IMR-90 (cell line): ENCODE measurements around the gene MLLT3. TPM values are rescaled to one million over a fixed set of nuclear protein-coding genes. Genes with fewer than 3 reads are reported as not detected.

Experiments used
- ATAC-seq: fragments of 200-7000 bp; cut with Tn5 transposase; 2 replicates; pipeline ENCODE4 v1.9.1; 2020; ENCODE audit warnings: low read depth, mild to moderate bottlenecking, moderate library complexity
- BruUV-seq: library from RNA; stranded (reverse); fragments of 400-500 nt; replicated peaks from 2 replicates; lab custom pipeline; 2021; lab: Mats Ljungman, UMichigan
- CTCF ChIA-PET: fragments of 300-600 bp; formaldehyde crosslinking; extraction: SDS; loops from one replicate; lab custom pipeline; 2021; ENCODE audit warnings: antibody characterized with exemption; lab: Yijun Ruan, JAX
- POLR2A ChIA-PET: fragments of 300-600 bp; sonication (Branson Sonifier 250); formaldehyde crosslinking; loops from one replicate; lab custom pipeline; 2022; ENCODE audit warnings: antibody characterized with exemption; ENCODE audit not compliant: unreplicated experiment; lab: Charles Lee
- DNase-seq: peaks from one replicate; pipeline ENCODE4 v3.0.0; 2013
- H2AFZ ChIP-seq: replicated peaks from 2 replicates; pipeline ENCODE3; 2013; ENCODE audit warnings: low read length, mild to moderate bottlenecking; ENCODE audit not compliant: poor library complexity
- H2AK5ac ChIP-seq: 2 replicates; pipeline ENCODE4 v1.6.1; 2013; ENCODE audit warnings: low read depth, low read length, inconsistent platforms
- H2AK9ac ChIP-seq: replicated peaks from 2 replicates; pipeline ENCODE3; 2013; ENCODE audit warnings: mild to moderate bottlenecking, low read depth, low read length, moderate library complexity; ENCODE audit not compliant: poor library complexity
- H2BK120ac ChIP-seq: 2 replicates; pipeline ENCODE4 v1.6.1; 2013; ENCODE audit warnings: low read depth, low read length, inconsistent platforms
- H2BK15ac ChIP-seq: 3 replicates; pipeline ENCODE4 v1.6.1; 2013; ENCODE audit warnings: low read depth, low read length, inconsistent platforms
- H2BK20ac ChIP-seq: 2 replicates; pipeline ENCODE4 v1.6.1; 2013; ENCODE audit warnings: low read depth, mild to moderate bottlenecking, inconsistent platforms, low read length, moderate library complexity
- H2BK5ac ChIP-seq: 2 replicates; pipeline ENCODE4 v1.6.1; 2013; ENCODE audit warnings: mild to moderate bottlenecking, low read depth, low read length, inconsistent platforms; ENCODE audit not compliant: poor library complexity, severe bottlenecking
- H3K14ac ChIP-seq: replicated peaks from 2 replicates; pipeline ENCODE4 v1.6.1; 2013; ENCODE audit warnings: low read depth, low read length, inconsistent platforms
- H3K18ac ChIP-seq: 2 replicates; pipeline ENCODE4 v1.6.1; 2013; ENCODE audit warnings: low read depth, low read length, control low read depth
- H3K23ac ChIP-seq: 2 replicates; pipeline ENCODE4 v1.6.1; 2013; ENCODE audit warnings: low read depth, low read length, inconsistent platforms
- H3K27ac ChIP-seq: 2 replicates; pipeline ENCODE4 v1.5.1; 2013; ENCODE audit warnings: mild to moderate bottlenecking, control low read depth, low read length; ENCODE audit not compliant: insufficient read depth
- H3K27me3 ChIP-seq: 2 replicates; pipeline ENCODE4 v1.6.1; 2013; ENCODE audit warnings: low read length; ENCODE audit not compliant: control insufficient read depth, insufficient read depth
- H3K36me3 ChIP-seq: 2 replicates; pipeline ENCODE4 v1.6.1; 2013; ENCODE audit warnings: low read length, mixed read lengths; ENCODE audit not compliant: control insufficient read depth, insufficient read depth
- H3K4ac ChIP-seq: 2 replicates; pipeline ENCODE4 v1.6.1; 2013; ENCODE audit warnings: low read depth, low read length, inconsistent platforms
- H3K4me1 ChIP-seq: 2 replicates; pipeline ENCODE4 v1.6.1; 2013; ENCODE audit warnings: low read length, mixed read lengths; ENCODE audit not compliant: control insufficient read depth, insufficient read depth
- H3K4me2 ChIP-seq: 2 replicates; pipeline ENCODE4 v1.6.1; 2013; ENCODE audit warnings: low read depth, mild to moderate bottlenecking, control low read depth, low read length, moderate library complexity
- H3K4me3 ChIP-seq: 2 replicates; pipeline ENCODE4 v1.5.1; 2013; ENCODE audit warnings: low read depth, mild to moderate bottlenecking, control low read depth, low read length, moderate library complexity; ENCODE audit not compliant: insufficient read depth
- H3K56ac ChIP-seq: 2 replicates; pipeline ENCODE4 v1.6.1; 2013; ENCODE audit warnings: low read length, inconsistent platforms; ENCODE audit not compliant: insufficient read depth; ENCODE audit errors: extremely low read depth
- H3K79me1 ChIP-seq, 2 experiments: 2 replicates each; pipeline ENCODE4 v1.6.1; 2013; ENCODE audit warnings: low read length in 2 of 2, inconsistent platforms in 1 of 2, low read depth in 1 of 2
- H3K9ac ChIP-seq: 2 replicates; pipeline ENCODE4 v1.6.1; 2013; ENCODE audit warnings: low read depth, low read length, control low read depth
- H3K9me1 ChIP-seq: 2 replicates; pipeline ENCODE4 v1.6.1; 2013; ENCODE audit warnings: low read length, inconsistent platforms; ENCODE audit not compliant: insufficient read depth
- H3K9me3 ChIP-seq: 2 replicates; pipeline ENCODE4 v1.6.1; 2013; ENCODE audit warnings: low read length; ENCODE audit not compliant: control insufficient read depth, insufficient read depth
- H4K20me1 ChIP-seq: 2 replicates; pipeline ENCODE4 v1.6.1; 2013; ENCODE audit warnings: low read length, inconsistent platforms; ENCODE audit not compliant: insufficient read depth
- H4K5ac ChIP-seq: 2 replicates; pipeline ENCODE4 v1.6.1; 2013; ENCODE audit warnings: mild to moderate bottlenecking, low read depth, low read length, control low read depth
- H4K8ac ChIP-seq, 2 experiments: 2 replicates each; pipeline ENCODE4 v1.6.1; 2013; ENCODE audit warnings: low read depth in 2 of 2, low read length in 2 of 2, control low read depth in 1 of 2, inconsistent platforms in 1 of 2
- H4K91ac ChIP-seq: 2 replicates; pipeline ENCODE4 v1.6.1; 2013; ENCODE audit warnings: low read depth, low read length, inconsistent platforms; ENCODE audit not compliant: insufficient read depth
- BHLHE40 ChIP-seq: fragments of 150-350 bp; IDR thresholded peaks from 2 replicates; pipeline ENCODE4 v1.6.1; 2016; ENCODE audit warnings: mild to moderate bottlenecking, low read depth, low read length
- CEBPB ChIP-seq: IDR thresholded peaks from 2 replicates; pipeline ENCODE4 v1.6.1; 2012; ENCODE audit warnings: low read depth, low read length, improper control_type of control experiment
- CHD1 ChIP-seq: IDR thresholded peaks from 2 replicates; pipeline ENCODE4 v1.6.1; 2012; ENCODE audit warnings: low read depth, low read length, improper control_type of control experiment
- FOS ChIP-seq: fragments of 150-350 bp; IDR thresholded peaks from 2 replicates; pipeline ENCODE4 v1.6.1; 2016; ENCODE audit warnings: low read depth, low read length
- MAZ ChIP-seq: IDR thresholded peaks from 2 replicates; pipeline ENCODE4 v1.6.1; 2012; ENCODE audit warnings: low read depth, mild to moderate bottlenecking, low read length, improper control_type of control experiment, moderate library complexity, borderline replicate concordance
- MXI1 ChIP-seq: IDR thresholded peaks from 2 replicates; pipeline ENCODE4 v1.6.1; 2012; ENCODE audit warnings: low read depth, mild to moderate bottlenecking, low read length, moderate library complexity, borderline replicate concordance
- NFE2L2 ChIP-seq: fragments of 150-350 bp; IDR thresholded peaks from 2 replicates; pipeline ENCODE4 v1.6.1; 2016; ENCODE audit warnings: low read depth, mild to moderate bottlenecking, low read length
- RAD21 ChIP-seq: IDR thresholded peaks from 2 replicates; pipeline ENCODE4 v1.6.1; 2012; ENCODE audit warnings: low read length, improper control_type of control experiment
- RCOR1 ChIP-seq: IDR thresholded peaks from 2 replicates; pipeline ENCODE4 v1.6.1; 2012; ENCODE audit warnings: mild to moderate bottlenecking, low read length, improper control_type of control experiment; ENCODE audit not compliant: insufficient replicate concordance
- SMC3 ChIP-seq: fragments of 150-350 bp; IDR thresholded peaks from 2 replicates; pipeline ENCODE4 v1.6.1; 2016; ENCODE audit warnings: low read depth, mild to moderate bottlenecking, antibody characterized with exemption, low read length, moderate library complexity
- WGBS, 2 experiments: methylation state at CpG; one replicate each; pipeline versions ENCODE4 v1.1.5 to v1.1.7; 2013; ENCODE audit warnings: missing lambda C conversion rate in 2 of 2; ENCODE audit not compliant: insufficient read length in 1 of 2; ENCODE audit errors: extremely low coverage in 2 of 2; 5-methylcytosine and 5-hydroxymethylcytosine counted together
- dilution Hi-C: fragments of 300-500 bp; cut with HindIII; formaldehyde crosslinking; loops from one replicate; pipeline ENCODE4 v1.14.3; 2018; ENCODE audit warnings: low sequenced_read_pairs; ENCODE audit not compliant: unreplicated experiment
- in situ Hi-C: fragments of 300-500 bp; cut with MboI; formaldehyde crosslinking; loops from 3 replicates; pipeline ENCODE4 v1.14.3; 2019; ENCODE audit warnings: low sequenced_read_pairs, inconsistent platforms, mixed read lengths
- intact Hi-C: fragments of 100-400 bp; cut with micrococcal nuclease; formaldehyde crosslinking; loops from 2 replicates; pipeline ENCODE4 v1.10.0; 2022
- polyA plus RNA-seq, 3 experiments: library from polyadenylated mRNA; depleted of rRNA; stranded (reverse); fragments of >200 nt; gene quantifications; 2 replicates each; pipeline ENCODE4 v1.2.3, GENCODE V29; 2012; ENCODE audit warnings: low replicate concordance in 1 of 3
- total RNA-seq: library from RNA; depleted of rRNA; stranded (reverse); fragments of >200 nt; gene quantifications from 2 replicates; pipeline ENCODE4 v1.2.3, GENCODE V29; 2012
- TF ChIP-seq, protein P1 (sequence below): conservative IDR thresholded peaks from 2 replicates; pipeline ENCODE4 v1.5.1; 2012; ENCODE audit warnings: mild to moderate bottlenecking, low read depth, low read length, improper control_type of control experiment
- TF ChIP-seq, protein P2 (sequence below): fragments of 150-350 bp; IDR thresholded peaks from 2 replicates; pipeline ENCODE4 v1.6.1; 2017; ENCODE audit warnings: mild to moderate bottlenecking, antibody characterized with exemption, low read length, low read depth
- TF ChIP-seq, protein P3 (sequence below): fragments of 150-350 bp; IDR thresholded peaks from 2 replicates; pipeline ENCODE4 v1.6.1; 2016; ENCODE audit warnings: low read depth, mild to moderate bottlenecking, low read length, moderate library complexity, borderline replicate concordance

Gene MLLT3
- total and polyA plus RNA-seq, 2 of the 4 experiments (the other 2 are of a cell fraction), result 10.4 to 21.1 TPM

DNA sequence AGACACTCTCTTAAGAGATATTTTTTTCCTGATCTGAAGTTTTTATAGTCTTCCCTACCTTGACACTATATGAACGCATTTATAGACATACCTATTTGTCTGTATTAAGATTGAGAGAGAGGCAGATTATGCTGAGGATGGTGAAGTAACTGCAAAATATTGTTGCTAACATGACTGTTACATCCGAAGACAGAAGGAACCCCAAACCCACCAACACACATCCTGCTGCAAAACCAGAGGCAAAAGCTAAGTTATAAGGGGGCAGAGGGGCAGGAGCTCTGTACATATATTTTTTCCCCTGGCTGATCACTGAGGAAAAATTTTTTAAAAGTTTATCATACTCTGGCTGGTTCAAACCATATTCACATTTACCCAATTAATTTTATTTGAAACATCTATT, 279.0 kb downstream of the MLLT3 start:
- no peak overlapping the region for H3K14ac ChIP-seq
- no peaks in the 10 kb centered on the region for H3K9me3 ChIP-seq
- intact Hi-C loops (no loop called here), dilution Hi-C loops (no loop called here), in situ Hi-C loops (no loop called here)
- H3K27me3 ChIP-seq, result no peaks in the 10 kb centered on the region
- no peak overlapping the region for H3K23ac ChIP-seq
- ATAC-seq (no peak), DNase-seq (no peak)
- peaks cover 4% of the 10 kb centered on the region for H3K36me3 ChIP-seq
- H2BK120ac ChIP-seq, result no peak overlapping the region
- no peak overlapping the region for H2BK5ac ChIP-seq
- H3K79me1 ChIP-seq, result no peaks in the 10 kb centered on the region
- H4K91ac ChIP-seq, result no peak overlapping the region
- H3K27ac ChIP-seq, result no peak overlapping the region
- no peaks in the 10 kb centered on the region; the same call in 1 of the 2 replicates for H3K4me1 ChIP-seq
- H3K4me3 ChIP-seq, result no peak overlapping the region
- no peak overlapping the region for H2BK20ac ChIP-seq
- WGBS, 2 experiments, result no CpG with 5 or more reads among the region's 2 CpGs
- H4K5ac ChIP-seq, result no peak overlapping the region
- H3K18ac ChIP-seq, result no peak overlapping the region
- no peak overlapping the region for H2BK15ac ChIP-seq
- no peak overlapping the region for H2AK5ac ChIP-seq
- ChIA-PET POLR2A (no interaction called here), CTCF (no interaction called here)
- BruUV-seq, result no TSS peak
- H2AK9ac ChIP-seq, result no peak overlapping the region
- TF ChIP-seq CEBPB (no peak), RAD21 (no peak), SMC3 (no peak), MXI1 (no peak), CHD1 (no peak), RCOR1 (no peak), NFE2L2 (no peak), FOS (no peak), BHLHE40 (no peak), MAZ (no peak)
- TF ChIP-seq, protein P1, sequence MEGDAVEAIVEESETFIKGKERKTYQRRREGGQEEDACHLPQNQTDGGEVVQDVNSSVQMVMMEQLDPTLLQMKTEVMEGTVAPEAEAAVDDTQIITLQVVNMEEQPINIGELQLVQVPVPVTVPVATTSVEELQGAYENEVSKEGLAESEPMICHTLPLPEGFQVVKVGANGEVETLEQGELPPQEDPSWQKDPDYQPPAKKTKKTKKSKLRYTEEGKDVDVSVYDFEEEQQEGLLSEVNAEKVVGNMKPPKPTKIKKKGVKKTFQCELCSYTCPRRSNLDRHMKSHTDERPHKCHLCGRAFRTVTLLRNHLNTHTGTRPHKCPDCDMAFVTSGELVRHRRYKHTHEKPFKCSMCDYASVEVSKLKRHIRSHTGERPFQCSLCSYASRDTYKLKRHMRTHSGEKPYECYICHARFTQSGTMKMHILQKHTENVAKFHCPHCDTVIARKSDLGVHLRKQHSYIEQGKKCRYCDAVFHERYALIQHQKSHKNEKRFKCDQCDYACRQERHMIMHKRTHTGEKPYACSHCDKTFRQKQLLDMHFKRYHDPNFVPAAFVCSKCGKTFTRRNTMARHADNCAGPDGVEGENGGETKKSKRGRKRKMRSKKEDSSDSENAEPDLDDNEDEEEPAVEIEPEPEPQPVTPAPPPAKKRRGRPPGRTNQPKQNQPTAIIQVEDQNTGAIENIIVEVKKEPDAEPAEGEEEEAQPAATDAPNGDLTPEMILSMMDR, result no peak
- TF ChIP-seq, protein P2, sequence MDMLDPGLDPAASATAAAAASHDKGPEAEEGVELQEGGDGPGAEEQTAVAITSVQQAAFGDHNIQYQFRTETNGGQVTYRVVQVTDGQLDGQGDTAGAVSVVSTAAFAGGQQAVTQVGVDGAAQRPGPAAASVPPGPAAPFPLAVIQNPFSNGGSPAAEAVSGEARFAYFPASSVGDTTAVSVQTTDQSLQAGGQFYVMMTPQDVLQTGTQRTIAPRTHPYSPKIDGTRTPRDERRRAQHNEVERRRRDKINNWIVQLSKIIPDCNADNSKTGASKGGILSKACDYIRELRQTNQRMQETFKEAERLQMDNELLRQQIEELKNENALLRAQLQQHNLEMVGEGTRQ, result no peak
- TF ChIP-seq, protein P3, sequence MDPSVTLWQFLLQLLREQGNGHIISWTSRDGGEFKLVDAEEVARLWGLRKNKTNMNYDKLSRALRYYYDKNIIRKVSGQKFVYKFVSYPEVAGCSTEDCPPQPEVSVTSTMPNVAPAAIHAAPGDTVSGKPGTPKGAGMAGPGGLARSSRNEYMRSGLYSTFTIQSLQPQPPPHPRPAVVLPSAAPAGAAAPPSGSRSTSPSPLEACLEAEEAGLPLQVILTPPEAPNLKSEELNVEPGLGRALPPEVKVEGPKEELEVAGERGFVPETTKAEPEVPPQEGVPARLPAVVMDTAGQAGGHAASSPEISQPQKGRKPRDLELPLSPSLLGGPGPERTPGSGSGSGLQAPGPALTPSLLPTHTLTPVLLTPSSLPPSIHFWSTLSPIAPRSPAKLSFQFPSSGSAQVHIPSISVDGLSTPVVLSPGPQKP, result no peak
- H3K4me2 ChIP-seq, result no peak overlapping the region
- no peak overlapping the region for H3K9ac ChIP-seq
- H2AFZ ChIP-seq, result no peak overlapping the region
- H3K9me1 ChIP-seq, result no peaks in the 10 kb centered on the region
- no peaks in the 10 kb centered on the region for H4K20me1 ChIP-seq
- H3K56ac ChIP-seq, result no peak overlapping the region
- H4K8ac ChIP-seq, result no peak overlapping the region
- H3K4ac ChIP-seq, result no peak overlapping the region
